Left renal pelvis (tissue), 4 donors: Measurements from ENCODE around the gene SH2D2A. TPM values are rescaled to one million over a fixed set of nuclear protein-coding genes. Genes with fewer than 3 reads are reported as not detected.

Source experiments
- DNase-seq, 4 donors: peaks; one replicate each; pipeline ENCODE4 v3.0.0-alpha.2; 2013; ENCODE audit warnings: low read depth in 4 of 4, low spot score in 3 of 4
- polyA plus RNA-seq, 4 donors: library from polyadenylated mRNA; unstranded; fragments of 120-200 nt; gene quantifications; one replicate each; pipeline ENCODE4 v1.2.1, GENCODE V29; 2013; ENCODE audit not compliant: insufficient read length in 4 of 4

SH2D2A gene
- polyA plus RNA-seq, 4 donors: 0.60 to 2.3 (median 0.95) TPM

GRCh38 chr1:156805766-156806511 is 10.7 kb downstream of the SH2D2A start:
- DNase-seq: peak in 3 of 4 donors; percentile 65 to 72 (median 66)

GRCh38 chr1:156804572-156805243 is 11.9 kb downstream of the SH2D2A start:
- no peak for DNase-seq

GRCh38 chr1:156804026-156804425 is 12.6 kb downstream of the SH2D2A start:
- DNase-seq: no peak

- DNase-seq: no peak
These were observed 13.4 kb downstream of the SH2D2A start for GRCh38 chr1:156803086-156803851.

- DNase-seq: no peak
These were observed 14.2 kb downstream of the SH2D2A start for GRCh38 chr1:156802421-156802935.

- DNase-seq: no peak
These were observed 15.1 kb downstream of the SH2D2A start for GRCh38 chr1:156801409-156802121.

- no peak for DNase-seq
These were observed 19.3 kb downstream of the SH2D2A start for GRCh38 chr1:156797212-156797871.

- no peak for DNase-seq
These were observed 20.1 kb downstream of the SH2D2A start for GRCh38 chr1:156796340-156797097.

- DNase-seq: no peak
These were observed 20.9 kb downstream of the SH2D2A start for GRCh38 chr1:156795787-156796186.

GRCh38 chr1:156795374-156795733 is 21.3 kb downstream of the SH2D2A start:
- no peak for DNase-seq

GRCh38 chr1:156794506-156795373 is 21.9 kb downstream of the SH2D2A start:
- no peak for DNase-seq

- no peak for DNase-seq
These were observed 26.9 kb downstream of the SH2D2A start for GRCh38 chr1:156789621-156790318.

- DNase-seq: no peak
These were observed 28.5 kb downstream of the SH2D2A start for GRCh38 chr1:156788136-156788535.

GRCh38 chr1:156786640-156787039 is 30.0 kb downstream of the SH2D2A start:
- no peak for DNase-seq

- no peak for DNase-seq
These were observed 31.2 kb downstream of the SH2D2A start for GRCh38 chr1:156785458-156785857.

GRCh38 chr1:156781585-156782186 is 35.0 kb downstream of the SH2D2A start:
- no peak for DNase-seq

GRCh38 chr1:156777573-156777972 is 39.1 kb downstream of the SH2D2A start:
- DNase-seq: no peak
